Motor neuron (in vitro differentiated cells): ENCODE measurements around the gene PHTF2. TPM values are rescaled to one million over a fixed set of nuclear protein-coding genes. Genes with fewer than 3 reads are reported as not detected.
"Not testable (repeated sequence)": the region's sequence is repeated elsewhere in the genome, so short reads cannot be mapped to it uniquely, and the experiment has no call there.

Source experiments
- ATAC-seq, 8 experiments: fragments of 200-7000 bp; cut with Tn5 transposase; replicated peaks in 6 of 8; 2 replicates each; pipeline ENCODE4 v1.8.0; 2021; ENCODE audit warnings: mild to moderate bottlenecking in 8 of 8, moderate library complexity in 8 of 8
- H3K27ac ChIP-seq, 2 donors: fragments of 250-450 bp; sonication (Bioruptor Pico); 2 replicates each; pipeline ENCODE4 v1.9.0; 2021; ENCODE audit warnings: antibody characterized with exemption in 2 of 2, mild to moderate bottlenecking in 2 of 2, moderate library complexity in 1 of 2
- H3K4me1 ChIP-seq, 2 donors: fragments of 250-450 bp; sonication (Bioruptor Pico); replicated peaks in 1 of 2; 2 replicates each; pipeline ENCODE4 v1.6.1; 2021; ENCODE audit warnings: antibody characterized with exemption in 2 of 2, mild to moderate bottlenecking in 2 of 2, moderate library complexity in 1 of 2
- H3K4me3 ChIP-seq, 5 donors: fragments of 250-450 bp; sonication (Bioruptor Pico); 2 replicates each; pipeline ENCODE4 v1.9.0; 2021; ENCODE audit warnings: antibody characterized with exemption in 5 of 5, mild to moderate bottlenecking in 5 of 5, moderate library complexity in 4 of 5
- WGBS, 10 experiments: fragments of 450-650 bp; shearing (Covaris generic); methylation state at CpG; one replicate each; pipeline ENCODE4 v1.0.0; 2022; 5-methylcytosine and 5-hydroxymethylcytosine counted together
- in situ Hi-C, 9 experiments: fragments of 400-800 bp; cut with MboI; loops; one replicate each; pipeline ENCODE4 v1.15.0; 2021; ENCODE audit warnings: low sequenced_read_pairs in 9 of 9, low pct_unique_long_range_greater_than_20kb in 2 of 9; ENCODE audit not compliant: unreplicated experiment in 9 of 9
- total RNA-seq, 8 experiments: library from RNA; unstranded; fragments of 300-600 nt; gene quantifications; 2 replicates each; pipeline versions ENCODE4 v1.2.3 to v1.2.4, GENCODE V29; 2022

The PHTF2 gene
- total RNA-seq, 8 experiments from 2014 or later = 15.9 to 36.9 (median 19.4) TPM

GRCh38 chr7:77778535-77778934, 20.0 kb upstream of the PHTF2 start:
- no peak for ATAC-seq
- in situ Hi-C loops = no loop called here
- no peak overlapping the region for H3K4me3 ChIP-seq
- H3K27ac ChIP-seq = no peak overlapping the region
- no peaks in the 10 kb centered on the region for H3K4me1 ChIP-seq
- WGBS, 10 experiments = 70 to 100% (median 88%) methylated on average over 1 to 2 of the region's 2 CpGs; no CpG with 5 or more reads in 2 of the 10 experiments

GRCh38 chr7:77782383-77782782, 16.2 kb upstream of the PHTF2 start:
- H3K27ac ChIP-seq = no peak overlapping the region
- no peak overlapping the region for H3K4me3 ChIP-seq
- in situ Hi-C loops = no loop called here
- no peaks in the 10 kb centered on the region for H3K4me1 ChIP-seq
- no peak for ATAC-seq
- WGBS, 10 experiments = 60 to 100% (median 93%) methylated on average over 1 to 4 of the region's 4 CpGs; no CpG with 5 or more reads in 1 of the 10 experiments

GRCh38 chr7:77783111-77783510, 15.5 kb upstream of the PHTF2 start:
- Histone ChIP-seq H3K4me3 (no peak overlapping the region), H3K4me1 (no peaks in the 10 kb centered on the region), H3K27ac (no peak overlapping the region)
- WGBS, 10 experiments = 93 to 100% (median 100%) methylated on average over 1 of the region's 1 CpG; no CpG with 5 or more reads in 3 of the 10 experiments
- no peak for ATAC-seq
- in situ Hi-C loops = no loop called here

GRCh38 chr7:77783545-77783944, 15.0 kb upstream of the PHTF2 start:
- no peak for ATAC-seq
- H3K4me3 ChIP-seq = no peak overlapping the region
- no peak overlapping the region for H3K27ac ChIP-seq
- WGBS, 10 experiments = 50 to 100% (median 94%) methylated on average over 1 to 3 of the region's 3 CpGs; no CpG with 5 or more reads in 2 of the 10 experiments
- no peaks in the 10 kb centered on the region for H3K4me1 ChIP-seq
- in situ Hi-C loops = no loop called here

GRCh38 chr7:77784426-77784825, 14.1 kb upstream of the PHTF2 start:
- H3K27ac ChIP-seq, H3K4me3 ChIP-seq, ATAC-seq, H3K4me1 ChIP-seq, in situ Hi-C loops: not testable (repeated sequence)
- WGBS, 10 experiments = 86 to 100% (median 95%) methylated on average over 1 to 10 of the region's 10 CpGs

GRCh38 chr7:77786018-77786417, 12.6 kb upstream of the PHTF2 start:
- in situ Hi-C loops = no loop called here
- Histone ChIP-seq H3K4me3 (no peak overlapping the region), H3K27ac (no peak overlapping the region), H3K4me1 (no peaks in the 10 kb centered on the region)
- 80 to 100% (median 93%) methylated on average over 1 to 2 of the region's 3 CpGs; no CpG with 5 or more reads in 3 of the 10 experiments for WGBS, 10 experiments
- no peak for ATAC-seq

GRCh38 chr7:77786741-77787140, 11.8 kb upstream of the PHTF2 start:
- in situ Hi-C loops = no loop called here
- Histone ChIP-seq H3K27ac (no peak overlapping the region), H3K4me3 (no peak overlapping the region), H3K4me1 (no peaks in the 10 kb centered on the region)
- no peak for ATAC-seq

- H3K4me1 ChIP-seq = no peaks in the 10 kb centered on the region
- no peak overlapping the region for H3K4me3 ChIP-seq
- in situ Hi-C loops = no loop called here
- 100% methylated on average over 1 to 2 of the region's 2 CpGs; no CpG with 5 or more reads in 7 of the 10 experiments for WGBS, 10 experiments
- no peak overlapping the region for H3K27ac ChIP-seq
- ATAC-seq = no peak
Measured at GRCh38 chr7:77788327-77788902, 10.2 kb upstream of the PHTF2 start.

- in situ Hi-C loops = no loop called here
- 57 to 96% (median 80%) methylated on average over 5 to 6 of the region's 6 CpGs; no CpG with 5 or more reads in 1 of the 10 experiments for WGBS, 10 experiments
- ATAC-seq = peak in 1 of 8 experiments; percentile 47
Measured at GRCh38 chr7:77791336-77791735, 7.2 kb upstream of the PHTF2 start.

GRCh38 chr7:77791956-77792355, 6.6 kb upstream of the PHTF2 start:
- H3K4me1 ChIP-seq = peaks cover 3 to 6% of the 10 kb centered on the region in 2 donors
- H3K27ac ChIP-seq = no peak overlapping the region
- WGBS, 10 experiments = 89 to 100% (median 100%) methylated on average over 1 to 2 of the region's 2 CpGs; no CpG with 5 or more reads in 3 of the 10 experiments
- ATAC-seq = no peak
- in situ Hi-C loops = no loop called here
- no peak overlapping the region for H3K4me3 ChIP-seq

More at GRCh38 chr7:77791336-77791735, 7.2 kb upstream of the PHTF2 start:
- no peak overlapping the region for H3K4me3 ChIP-seq
- no peaks in the 10 kb centered on the region for H3K4me1 ChIP-seq
- H3K27ac ChIP-seq = no peak overlapping the region

- Histone ChIP-seq H3K27ac (no peak overlapping the region), H3K4me1 (peaks cover 4 to 7% of the 10 kb centered on the region in 2 donors), H3K4me3 (no peak overlapping the region)
- in situ Hi-C loops = no loop called here
- 90 to 100% (median 100%) methylated on average over 1 to 4 of the region's 4 CpGs for WGBS, 10 experiments
- ATAC-seq = no peak
Measured at GRCh38 chr7:77794000-77794399, 4.6 kb upstream of the PHTF2 start.

- no peak for ATAC-seq
- H3K27ac ChIP-seq = no peak overlapping the region
- in situ Hi-C loops = no loop called here
- 50 to 100% (median 100%) methylated on average over 1 to 2 of the region's 3 CpGs; no CpG with 5 or more reads in 7 of the 10 experiments for WGBS, 10 experiments
- H3K4me1 ChIP-seq = peaks cover 7 to 15% of the 10 kb centered on the region in 2 donors
- no peak overlapping the region for H3K4me3 ChIP-seq
Measured at GRCh38 chr7:77796109-77796508, 2.5 kb upstream of the PHTF2 start.

GRCh38 chr7:77796960-77797359, 1.6 kb upstream of the PHTF2 start:
- ATAC-seq = no peak
- WGBS, 10 experiments = 2 to 72% (median 43%) methylated on average over 1 to 5 of the region's 5 CpGs; no CpG with 5 or more reads in 3 of the 10 experiments
- Histone ChIP-seq H3K27ac (no peak overlapping the region), H3K4me3 (peak overlapping the region; percentile 72 to 88 (median 79)), H3K4me1 (peaks cover 7 to 15% of the 10 kb centered on the region in 2 donors)
- in situ Hi-C loops = no loop called here
